ENCODE data around the gene RAD51B. TPM values are rescaled to one million over a fixed set of nuclear protein-coding genes. Genes with fewer than 3 reads are reported as not detected.

Gene RAD51B
- total RNA-seq, 1 experiment from 2014 or later = 8.5 TPM

- Histone ChIP-seq H3K36me3 (ENCODE audit: control insufficient read depth, insufficient read depth, low read length) (peaks cover 9% of the 10 kb centered on the region), H3K9me3 (ENCODE audit: control insufficient read depth, insufficient read depth, low read depth, low read length) (no peaks in the 10 kb centered on the region), H3K4me1 (ENCODE audit: control insufficient read depth, insufficient read depth, low read length) (peaks cover 7% of the 10 kb centered on the region; the same call in 1 of the 2 replicates), H3K4me3 (ENCODE audit: low read depth in 2 of 2, low read length in 2 of 2) (peak overlapping the region in 1 of 2 experiments; percentile 93; a peak in 1 of 4 replicates), H3K27me3 (ENCODE audit: control insufficient read depth, insufficient read depth, low read length) (no peaks in the 10 kb centered on the region), H3K27ac (ENCODE audit: low read length) (no peak overlapping the region)
- TF ChIP-seq POLR2AphosphoS5 (IDR thresholded peaks at IDR 0.05; ENCODE audit: low read depth, low read length) (no peak), TCF7L2 (IDR thresholded peaks at IDR 0.05; ENCODE audit: low read depth, low read length) (no peak), SIN3A (IDR thresholded peaks at IDR 0.05; ENCODE audit: borderline replicate concordance, insufficient read depth, low read depth, low read length) (no peak), REST (IDR thresholded peaks at IDR 0.05; ENCODE audit: insufficient read depth in 1 of 2, low read depth in 2 of 2, low read length in 1 of 2) (no peak), CTCF (IDR thresholded peaks at IDR 0.05) (no peak)
- DNase-seq (ENCODE audit: low read depth, low spot score) = no peak
- BruUV-seq (replicated peaks) = TSS peak; percentile 72
- in situ Hi-C loops (cut with HindIII; ENCODE audit: low pct_unique_long_range_greater_than_20kb, low sequenced_read_pairs) (no loop called here), intact Hi-C loops (cut with micrococcal nuclease; ENCODE audit: unreplicated experiment) (no loop called here)
- no peak for ATAC-seq
- ChIA-PET CTCF (no interaction called here), POLR2A (no interaction called here)
Observed at GRCh38 chr14:67814821-67815220, 4.8 kb upstream of the RAD51B start.

DNA sequence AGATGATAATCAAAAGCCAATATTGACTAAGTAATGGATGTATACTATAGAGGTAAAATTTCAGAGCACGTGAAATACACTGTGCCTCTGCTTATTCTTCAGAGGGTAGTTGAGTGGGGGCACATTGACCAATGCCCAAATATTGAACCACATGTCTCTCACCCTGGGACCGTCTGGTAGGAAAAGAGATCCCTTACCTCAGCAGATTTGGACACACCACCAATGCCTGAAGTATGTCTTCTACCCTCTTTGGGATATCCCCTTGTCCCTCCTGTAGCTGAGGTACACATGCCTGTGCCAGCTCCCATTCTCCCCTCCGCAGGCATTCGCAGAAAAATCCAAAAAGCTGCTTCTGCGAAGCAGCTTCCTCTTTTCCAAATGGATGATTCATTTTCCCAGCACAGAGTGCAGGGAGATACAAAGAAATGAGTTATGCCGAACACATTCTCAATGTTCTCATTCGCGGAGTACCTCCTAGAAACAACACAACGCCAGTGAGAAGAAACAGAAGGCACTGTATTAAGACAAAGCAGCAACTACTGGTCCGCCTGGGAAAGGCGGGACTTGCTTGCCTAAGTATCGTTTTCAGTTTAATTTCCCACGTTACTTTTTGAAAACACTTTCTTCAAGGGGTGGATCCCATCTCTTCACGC, 3.9 kb upstream of the RAD51B start:
- CTCF ChIA-PET = no interaction called here
- H3K27ac ChIP-seq (ENCODE audit: low read length) = peak overlapping the region; percentile 88
- DNase-seq (ENCODE audit: low read depth, low spot score) = no peak
- H3K4me3 ChIP-seq (ENCODE audit: low read depth in 2 of 2, low read length in 2 of 2) = peak overlapping the region; percentile 91 to 93
- peaks cover 9% of the 10 kb centered on the region for H3K36me3 ChIP-seq (ENCODE audit: control insufficient read depth, insufficient read depth, low read length)
- intact Hi-C loops (cut with micrococcal nuclease; ENCODE audit: unreplicated experiment) (no loop called here), in situ Hi-C loops (cut with HindIII; ENCODE audit: low pct_unique_long_range_greater_than_20kb, low sequenced_read_pairs) (no loop called here)
- POLR2A ChIA-PET = interaction anchor here (0.6 kb wide), 1 partner anchor 90 kb away, joined by 3 read pairs; no protein-coding TSS in a partner anchor
- H3K4me1 ChIP-seq (ENCODE audit: control insufficient read depth, insufficient read depth, low read length) = peaks cover 7% of the 10 kb centered on the region; the same call in 1 of the 2 replicates
- TF ChIP-seq SIN3A (IDR thresholded peaks at IDR 0.05; ENCODE audit: borderline replicate concordance, insufficient read depth, low read depth, low read length) (no peak), REST (IDR thresholded peaks at IDR 0.05; ENCODE audit: insufficient read depth in 1 of 2, low read depth in 2 of 2, low read length in 1 of 2) (no peak), POLR2AphosphoS5 (IDR thresholded peaks at IDR 0.05; ENCODE audit: low read depth, low read length) (no peak), TCF7L2 (IDR thresholded peaks at IDR 0.05; ENCODE audit: low read depth, low read length) (no peak), CTCF (IDR thresholded peaks at IDR 0.05) (no peak)
- H3K27me3 ChIP-seq (ENCODE audit: control insufficient read depth, insufficient read depth, low read length) = no peaks in the 10 kb centered on the region
- no TSS peak for BruUV-seq (replicated peaks)
- no peak for ATAC-seq
- H3K9me3 ChIP-seq (ENCODE audit: control insufficient read depth, insufficient read depth, low read depth, low read length) = no peaks in the 10 kb centered on the region
